B cell (primary cell): ENCODE results near the gene RNGTT.
"Not testable (repeated sequence)": the region's sequence is repeated elsewhere in the genome, so short reads cannot be mapped to it uniquely, and the experiment has no call there.

Experiments
- CTCF ChIP-seq: fragments of 200-600 bp; IDR thresholded peaks from one replicate; pipeline ENCODE4 v1.8.0; 2022; ENCODE audit warnings: antibody characterized with exemption, mild to moderate bottlenecking
- EZH2 ChIP-seq: IDR thresholded peaks from 2 replicates; pipeline ENCODE4 v1.6.1; 2012; ENCODE audit warnings: borderline replicate concordance, low read depth, mild to moderate bottlenecking, moderate library complexity, low read length; ENCODE audit not compliant: insufficient read depth, poor library complexity, severe bottlenecking

DNA sequence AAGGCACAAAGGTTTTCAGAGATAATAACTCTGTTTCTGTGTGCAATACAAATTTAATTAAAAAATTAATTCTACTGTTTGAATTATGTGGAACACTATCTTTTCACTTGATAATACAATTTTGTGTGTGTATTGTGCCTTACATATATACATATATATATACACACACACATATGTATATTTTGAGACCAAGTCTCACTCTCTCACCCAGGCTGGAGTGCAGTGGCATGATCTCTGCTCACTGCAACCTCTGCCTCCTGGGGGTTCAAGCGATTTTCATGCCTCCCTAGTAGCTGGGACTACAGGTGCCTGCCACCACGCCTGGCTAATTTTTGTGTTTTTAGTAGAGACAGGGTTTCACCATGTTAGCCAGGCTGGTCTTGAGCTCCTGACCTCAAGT is 19.7 kb upstream of the RNGTT start:
- not testable (repeated sequence) for TF ChIP-seq CTCF, EZH2
